Activated T-cell treated with anti-CD3 and anti-CD28 coated beads for 4 hours (primary cell): ENCODE data around the gene UBE2G2.

ENCODE experiments used
- DNase-seq: peaks from one replicate; pipeline ENCODE4 v3.0.0-alpha.2; 2020

Gene UBE2G2

GRCh38 chr21:44783020-44783696 lies 18.5 kb downstream of the UBE2G2 start:
- no peak for DNase-seq

DNA sequence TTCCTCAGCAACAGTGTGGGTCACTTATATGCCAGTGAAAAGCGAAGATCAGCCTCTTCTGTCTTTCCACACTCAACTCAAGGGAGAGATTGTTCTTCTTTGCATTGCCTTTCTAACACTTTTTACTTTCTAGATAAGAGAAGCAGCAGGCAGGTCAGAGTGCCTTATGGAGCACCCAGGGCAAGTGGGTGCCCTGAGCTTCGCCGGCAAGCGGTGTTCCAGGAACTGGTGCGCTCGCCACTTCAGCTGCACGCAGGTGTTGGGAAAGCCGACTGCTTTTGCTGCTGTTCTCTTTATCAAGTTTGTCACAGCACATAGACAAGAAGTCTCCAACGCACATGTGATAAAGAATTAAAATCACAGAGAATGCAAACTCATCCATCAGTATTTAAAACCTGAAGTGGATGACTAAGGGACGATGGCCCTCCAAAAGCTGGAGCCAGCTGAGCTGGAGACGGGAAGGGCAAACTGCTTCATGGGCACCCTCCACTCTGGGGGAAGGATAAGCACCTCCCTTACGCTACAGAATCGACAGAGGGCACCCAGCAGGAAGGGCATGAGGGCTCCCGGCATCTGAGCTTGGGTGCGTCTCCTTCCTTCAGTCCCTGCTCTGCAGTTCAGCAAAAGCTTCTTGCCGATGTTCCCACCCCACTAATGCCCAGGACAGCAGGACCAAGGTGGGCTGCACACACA lies 20.7 kb downstream of the UBE2G2 start:
- DNase-seq, result no peak

GRCh38 chr21:44780137-44780502 lies 21.5 kb downstream of the UBE2G2 start:
- DNase-seq, result no peak

DNA sequence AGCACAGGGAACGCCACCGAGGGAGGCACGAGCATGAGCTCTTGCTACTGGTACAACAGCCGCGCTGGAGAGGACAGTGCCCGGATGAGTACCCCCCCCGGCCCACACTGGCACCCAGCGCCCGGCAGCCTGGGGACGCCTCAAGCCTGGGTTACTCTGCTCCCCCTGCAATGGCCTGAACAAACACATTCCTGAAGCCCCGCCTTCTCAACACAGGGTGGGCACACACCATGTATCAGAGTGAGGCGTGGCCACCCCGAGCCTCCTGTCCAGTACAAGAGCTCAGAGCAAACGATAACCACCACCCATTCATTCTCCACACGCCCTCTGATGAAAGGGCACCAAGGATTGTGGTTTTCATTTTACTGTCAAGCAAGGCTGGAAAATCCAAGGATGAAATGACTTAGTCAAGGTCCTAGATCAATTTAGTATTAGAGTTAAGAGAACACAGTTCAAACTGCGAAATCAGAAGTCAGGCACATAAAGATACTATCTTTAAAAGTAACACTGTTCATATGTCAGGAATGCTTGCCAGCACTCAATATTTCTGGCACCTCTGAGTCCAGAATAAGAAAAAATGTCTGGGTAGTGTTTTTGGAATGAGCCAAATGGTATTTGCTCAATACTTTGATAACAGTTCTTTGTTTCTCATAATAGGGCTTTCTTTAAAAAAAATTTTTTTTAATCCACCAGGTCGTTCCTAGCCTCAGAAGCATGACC lies 22.0 kb downstream of the UBE2G2 start:
- DNase-seq, result no peak

DNA sequence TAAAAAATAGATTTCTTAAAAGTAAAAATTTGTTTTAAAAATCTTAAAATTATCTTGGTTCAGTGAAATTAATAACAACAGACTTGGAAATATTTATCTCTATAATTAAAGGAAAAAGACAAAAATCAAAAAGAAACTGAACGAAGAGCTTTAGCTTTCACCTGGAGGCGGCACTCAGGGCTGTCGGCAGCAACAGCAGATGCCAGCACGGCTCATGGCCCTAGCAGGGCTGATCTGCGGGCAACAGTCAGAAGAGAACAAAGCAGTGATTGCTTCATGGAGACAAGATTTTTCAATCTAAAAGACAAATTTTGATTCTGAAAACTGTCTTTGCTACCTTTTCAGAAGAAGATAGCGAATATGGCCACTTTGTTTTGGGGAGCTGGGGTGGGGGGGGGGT lies 22.6 kb downstream of the UBE2G2 start:
- DNase-seq, result no peak

DNA sequence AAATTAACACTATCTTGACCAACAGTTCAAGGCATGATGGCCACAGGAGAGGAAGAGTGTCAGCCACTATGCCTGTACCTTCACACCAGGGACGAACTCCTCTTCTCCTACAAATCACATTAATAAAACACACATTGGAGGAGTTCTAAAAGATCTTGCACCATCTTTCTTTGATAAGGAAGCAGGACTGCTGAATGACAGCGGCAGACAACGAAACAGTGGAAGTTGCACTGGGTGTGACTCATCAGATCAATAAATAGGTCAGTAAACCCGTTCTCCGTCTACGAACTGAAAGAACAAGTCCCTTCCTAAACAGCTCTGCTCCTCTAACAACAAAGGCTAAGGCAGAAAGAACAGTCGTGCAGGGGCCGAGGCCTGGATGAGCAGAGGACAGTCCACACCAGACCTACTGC lies 23.1 kb downstream of the UBE2G2 start:
- DNase-seq, result no peak

- no peak for DNase-seq
These were observed 23.5 kb downstream of the UBE2G2 start for GRCh38 chr21:44778094-44778493.

- DNase-seq, result no peak
These were observed 26.6 kb downstream of the UBE2G2 start for GRCh38 chr21:44774972-44775371.

GRCh38 chr21:44773291-44773932 lies 28.2 kb downstream of the UBE2G2 start:
- DNase-seq, result no peak

DNA sequence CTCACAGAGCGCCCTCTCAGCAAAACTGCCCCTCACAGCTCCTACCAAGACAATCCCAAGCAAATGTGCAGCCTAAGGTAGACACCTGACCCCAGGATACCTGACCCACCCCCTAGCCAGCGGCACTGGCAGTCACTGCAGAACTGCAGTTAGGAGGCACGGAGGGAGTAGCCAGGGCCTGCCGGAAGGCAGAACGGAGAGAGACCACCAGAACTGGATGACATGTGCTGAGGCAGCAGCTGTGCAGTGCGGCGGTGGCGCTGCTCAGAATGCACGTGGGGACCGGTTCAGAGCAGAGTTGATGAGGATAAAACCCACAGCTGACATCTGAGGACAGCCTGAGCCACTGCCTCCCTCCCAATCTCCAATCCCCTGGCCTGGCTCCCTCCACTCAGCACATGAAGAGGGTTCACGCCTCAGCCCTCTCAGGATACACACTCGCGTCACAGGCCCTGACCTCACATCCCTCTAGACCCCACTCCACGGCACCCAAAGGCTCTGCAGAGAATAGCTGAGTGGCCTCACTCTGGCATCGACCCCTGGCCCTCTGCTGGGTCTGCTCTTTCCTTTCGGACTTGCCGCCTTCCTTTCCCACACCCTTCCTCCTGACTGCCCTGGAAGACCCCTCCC lies 29.6 kb downstream of the UBE2G2 start:
- DNase-seq, result no peak

DNA sequence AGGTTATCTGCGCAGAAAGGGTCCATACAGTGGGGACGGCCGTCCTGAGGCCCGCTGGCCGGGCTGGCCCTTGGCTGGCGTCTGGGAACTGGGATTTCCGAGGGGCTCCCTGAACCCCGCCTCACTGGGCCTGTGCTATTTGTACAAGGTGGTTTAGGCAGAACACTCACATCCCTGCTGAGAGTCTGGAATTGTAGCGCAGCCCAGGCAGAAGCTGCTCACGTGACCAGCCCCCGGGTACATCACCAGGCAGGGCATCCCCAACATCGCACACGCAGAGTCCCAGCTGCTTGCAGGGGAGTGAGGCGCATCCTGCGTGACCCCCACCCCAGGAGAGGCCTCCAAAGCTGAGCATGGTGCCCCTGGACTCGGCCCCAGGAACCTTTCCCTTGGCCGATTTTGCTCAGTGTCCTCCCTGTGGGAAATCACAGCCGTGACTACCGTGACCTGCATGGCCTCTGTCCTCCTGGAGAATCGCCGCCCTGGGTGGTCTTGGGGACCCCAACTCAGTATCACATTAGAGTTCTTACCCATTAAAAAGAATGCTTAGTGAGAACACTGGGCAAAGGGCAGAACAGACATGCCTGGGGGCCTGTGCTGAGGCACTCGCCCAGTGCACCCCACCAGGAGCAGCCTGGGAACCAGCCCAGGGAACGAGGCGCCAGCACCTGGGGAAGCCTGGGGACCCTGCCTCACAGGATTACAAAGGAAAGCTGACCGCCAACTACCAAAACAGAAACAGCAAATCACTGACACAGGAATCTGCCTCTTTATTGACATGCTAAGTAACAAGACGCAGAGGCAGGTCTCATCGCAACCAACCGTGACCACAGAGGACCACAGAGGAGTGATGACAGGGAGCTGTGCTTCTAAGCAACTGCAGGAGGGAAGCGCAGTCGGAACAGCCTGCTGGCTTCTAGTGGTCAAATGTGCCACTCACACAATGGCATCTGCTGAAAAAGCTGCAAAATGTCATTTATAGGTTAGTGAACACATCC lies 33.5 kb downstream of the UBE2G2 start:
- no peak for DNase-seq

DNA sequence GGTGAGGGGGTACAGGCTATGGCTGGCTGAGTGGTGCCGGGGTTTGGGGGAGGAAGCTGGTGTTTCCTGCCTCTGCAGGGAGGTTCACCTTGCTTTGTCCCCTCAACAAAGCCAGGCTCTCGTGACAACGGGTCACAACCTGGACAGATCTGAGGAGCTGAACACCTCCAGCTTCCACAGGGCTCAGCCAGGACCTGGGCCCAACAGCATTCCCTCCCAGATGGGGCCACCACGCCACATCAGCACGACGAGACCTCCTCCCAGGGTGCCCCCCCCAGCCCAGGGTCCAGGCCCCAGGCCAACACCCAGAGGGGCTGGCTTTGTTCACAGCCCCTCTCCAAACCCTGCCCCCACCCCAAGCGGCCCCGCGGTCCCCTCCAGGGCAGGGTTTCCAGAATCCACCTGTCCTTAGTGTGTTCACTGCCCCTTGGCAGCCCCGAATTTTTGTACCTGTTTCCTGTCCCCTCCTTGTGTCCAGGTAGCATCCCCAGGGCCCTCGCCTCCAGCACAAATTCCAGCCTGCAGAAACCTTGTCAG lies 34.7 kb downstream of the UBE2G2 start:
- DNase-seq, result no peak

GRCh38 chr21:44766014-44766817 lies 35.4 kb downstream of the UBE2G2 start:
- no peak for DNase-seq

GRCh38 chr21:44765231-44766013 lies 36.2 kb downstream of the UBE2G2 start:
- no peak for DNase-seq

DNA sequence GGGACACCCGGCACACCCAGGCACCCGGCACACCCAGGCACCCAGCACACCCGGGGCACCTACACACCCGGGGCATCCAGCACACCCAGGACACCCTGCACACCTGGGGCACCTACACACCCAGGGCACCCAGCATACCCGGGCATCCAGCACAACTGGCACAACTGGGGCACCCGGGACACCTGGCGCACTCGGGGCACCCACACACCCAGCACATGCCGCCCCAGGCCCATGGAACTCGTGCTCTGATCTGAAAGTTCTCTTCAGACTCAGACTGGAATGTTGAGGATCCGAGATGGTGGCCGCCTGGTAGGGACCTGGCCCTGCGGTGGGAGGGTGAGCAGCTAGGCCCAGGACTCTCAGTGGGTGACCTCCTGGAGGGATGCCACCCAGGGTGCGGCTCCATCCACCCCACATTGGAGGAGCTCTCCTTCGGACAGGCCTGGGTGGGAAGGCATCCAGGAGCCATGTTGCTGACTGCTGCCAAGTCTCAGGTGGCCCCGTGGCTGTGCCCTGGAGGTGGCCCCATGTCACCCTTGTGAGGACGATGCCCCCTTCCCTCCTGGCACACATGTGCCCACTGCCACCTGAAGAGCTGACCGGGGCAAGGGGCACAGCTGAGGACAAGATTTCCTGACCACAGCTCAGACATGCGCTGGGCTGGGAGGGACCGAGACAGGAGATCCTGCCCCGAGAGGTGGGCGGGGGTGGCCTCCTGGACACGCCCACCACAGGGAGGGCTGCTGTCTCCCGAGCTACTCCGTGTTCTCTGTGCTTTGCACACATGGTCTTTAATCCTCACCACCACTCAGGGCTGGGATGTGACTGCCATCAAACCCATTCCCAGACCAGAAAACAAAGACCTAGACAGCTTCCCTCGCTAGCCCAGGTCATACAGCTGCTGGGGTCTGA lies 37.0 kb downstream of the UBE2G2 start:
- no peak for DNase-seq

DNA sequence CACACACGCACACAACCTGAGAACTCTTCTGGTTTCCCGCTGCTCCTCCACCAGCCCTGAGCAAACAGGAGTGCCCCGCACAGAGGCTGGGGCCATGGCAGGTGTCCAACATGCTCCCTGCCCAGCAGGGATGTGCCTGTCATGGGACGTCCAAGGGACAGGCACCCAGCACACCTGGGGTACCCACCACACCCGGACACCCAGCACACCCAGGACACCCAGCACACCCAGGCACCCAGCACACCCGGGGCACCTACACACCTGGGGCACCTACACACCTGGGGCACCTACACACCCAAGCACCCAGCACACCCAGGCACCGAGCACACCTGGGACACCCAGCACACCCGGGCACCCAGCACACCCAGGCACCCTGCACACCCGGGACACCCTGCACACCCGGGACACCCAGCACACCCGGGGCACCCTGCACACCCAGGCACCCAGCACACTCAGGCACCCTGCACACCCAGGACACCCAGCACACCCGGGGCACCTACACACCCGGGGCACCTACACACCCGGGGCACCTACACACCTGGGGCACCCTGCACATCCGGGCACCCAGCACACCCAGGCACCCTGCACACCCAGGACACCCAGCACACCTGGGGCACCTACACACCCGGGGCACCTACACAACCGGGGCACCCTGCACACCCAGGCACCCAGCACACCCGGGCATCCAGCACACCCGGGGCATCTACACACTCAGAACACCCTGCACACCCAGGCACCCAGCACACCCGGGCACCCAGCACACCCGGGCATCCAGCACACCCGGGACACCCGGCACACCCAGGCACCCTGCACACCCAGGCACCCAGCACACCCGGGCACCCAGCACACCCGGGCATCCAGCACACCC lies 37.9 kb downstream of the UBE2G2 start:
- DNase-seq, result no peak

GRCh38 chr21:44763050-44763378 lies 38.6 kb downstream of the UBE2G2 start:
- no peak for DNase-seq
